ENCODE measurements around the gene RAB25.
"Not testable (repeated sequence)": the region's sequence is repeated elsewhere in the genome, so short reads cannot be mapped to it uniquely, and the experiment has no call there.

RAB25 gene

GRCh38 chr1:156115514-156116374 lies 54.8 kb downstream of the RAB25 start:
- peak in 35 of 56 donors; percentile 19 to 78 (median 58) for DNase-seq

GRCh38 chr1:156116731-156117130 lies 55.8 kb downstream of the RAB25 start:
- not testable (repeated sequence) for DNase-seq

- DNase-seq: no peak
These were observed 56.6 kb downstream of the RAB25 start for GRCh38 chr1:156117414-156118176.

- DNase-seq: peak in 1 of 56 donors; percentile 17
These were observed 57.4 kb downstream of the RAB25 start for GRCh38 chr1:156118177-156118868.

GRCh38 chr1:156119503-156120209 lies 58.7 kb downstream of the RAB25 start:
- peak in 29 of 56 donors; percentile 11 to 74 (median 34) for DNase-seq

Data from amygdala (tissue), 56 donors.